Activated CD8-positive, alpha-beta memory T cell treated with anti-CD3 and anti-CD28 coated beads for 36 hours (primary cell): ENCODE measurements around the gene POGZ. TPM values are rescaled to one million over a fixed set of nuclear protein-coding genes. Genes with fewer than 3 reads are reported as not detected.
"Not testable (repeated sequence)": the region's sequence is repeated elsewhere in the genome, so short reads cannot be mapped to it uniquely, and the experiment has no call there.

ENCODE experiments used
- CTCF ChIA-PET: fragments of 350-600 bp; sonication (Branson Sonifier 250); formaldehyde crosslinking; loops from one replicate; lab custom pipeline; 2021; ENCODE audit warnings: antibody characterized with exemption; lab: Charles Lee
- POLR2A ChIA-PET: fragments of 350-600 bp; sonication (Branson Sonifier 250); formaldehyde crosslinking; loops from one replicate; lab custom pipeline; 2021; ENCODE audit warnings: antibody characterized with exemption; lab: Charles Lee
- total RNA-seq, 2 experiments: library from RNA; stranded (reverse); gene quantifications; one replicate each; pipeline ENCODE4 v1.2.3, GENCODE V29; 2021

The POGZ gene
- total RNA-seq, 2 experiments from 2014 or later: 63.0 to 63.9 TPM

- CTCF ChIA-PET, POLR2A ChIA-PET: not testable (repeated sequence)
These were observed 21.9 kb downstream of the POGZ start for GRCh38 chr1:151437396-151437795.

GRCh38 chr1:151436985-151437384 lies 22.3 kb downstream of the POGZ start:
- ChIA-PET CTCF (no interaction called here), POLR2A (no interaction called here)

GRCh38 chr1:151435174-151435573 lies 24.1 kb downstream of the POGZ start:
- POLR2A ChIA-PET: interaction anchor here (0.5 kb wide), 1 partner anchor 131 kb away, joined by 4 read pairs; no protein-coding TSS in a partner anchor
- CTCF ChIA-PET: no interaction called here

- CTCF ChIA-PET, POLR2A ChIA-PET: not testable (repeated sequence)
These were observed 25.5 kb downstream of the POGZ start for GRCh38 chr1:151433827-151434226.

GRCh38 chr1:151428068-151428467 lies 31.2 kb downstream of the POGZ start:
- ChIA-PET POLR2A (no interaction called here), CTCF (no interaction called here)

GRCh38 chr1:151425103-151425502 lies 34.2 kb downstream of the POGZ start:
- CTCF ChIA-PET: no interaction called here
- POLR2A ChIA-PET: no interaction called here

- CTCF ChIA-PET: no interaction called here
These were observed 39.5 kb downstream of the POGZ start for GRCh38 chr1:151419819-151420218.

GRCh38 chr1:151418081-151418480 lies 41.2 kb downstream of the POGZ start:
- POLR2A ChIA-PET: no interaction called here
- CTCF ChIA-PET: interaction anchor here (0.7 to 0.9 kb wide), 2 partner anchors 43 to 77 kb away, joined by 3 to 4 read pairs; no protein-coding TSS in a partner anchor

More at GRCh38 chr1:151419819-151420218, 39.5 kb downstream of the POGZ start:
- POLR2A ChIA-PET: no interaction called here

GRCh38 chr1:151416231-151416630 lies 43.1 kb downstream of the POGZ start:
- ChIA-PET POLR2A (no interaction called here), CTCF (interaction anchor here (0.7 to 0.8 kb wide), 2 partner anchors 59 to 457 kb away, joined by 3 to 4 read pairs; no protein-coding TSS in a partner anchor)

GRCh38 chr1:151411884-151412283 lies 47.4 kb downstream of the POGZ start:
- CTCF ChIA-PET: no interaction called here
- POLR2A ChIA-PET: no interaction called here

- CTCF ChIA-PET: interaction anchor here (0.7 kb wide), 1 partner anchor 542 kb away, joined by 3 read pairs; no protein-coding TSS in a partner anchor
- POLR2A ChIA-PET: no interaction called here
These were observed 50.4 kb downstream of the POGZ start for GRCh38 chr1:151408891-151409290.

GRCh38 chr1:151407304-151407703 lies 52.0 kb downstream of the POGZ start:
- CTCF ChIA-PET: interaction anchor here (1.3 kb wide), 1 partner anchor 313 kb away, joined by 3 read pairs; no protein-coding TSS in a partner anchor

GRCh38 chr1:151406176-151406575 lies 53.1 kb downstream of the POGZ start:
- POLR2A ChIA-PET: no interaction called here
- CTCF ChIA-PET: no interaction called here

More at GRCh38 chr1:151407304-151407703, 52.0 kb downstream of the POGZ start:
- POLR2A ChIA-PET: no interaction called here

- CTCF ChIA-PET: interaction anchor here (0.6 to 0.7 kb wide), 2 partner anchors 291 to 651 kb away, joined by 3 to 4 read pairs; no protein-coding TSS in a partner anchor
- POLR2A ChIA-PET: interaction anchor here (0.6 kb wide), 1 partner anchor 37 kb away, joined by 6 read pairs; no protein-coding TSS in a partner anchor
These were observed 53.9 kb downstream of the POGZ start for GRCh38 chr1:151405187-151405951.

GRCh38 chr1:151403612-151404011 lies 55.7 kb downstream of the POGZ start:
- CTCF ChIA-PET: no interaction called here
- POLR2A ChIA-PET: no interaction called here

- CTCF ChIA-PET: no interaction called here
- POLR2A ChIA-PET: interaction anchor here (0.6 kb wide), 1 partner anchor 247 kb away, joined by 5 read pairs; no protein-coding TSS in a partner anchor
These were observed 56.5 kb downstream of the POGZ start for GRCh38 chr1:151402764-151403163.

- ChIA-PET POLR2A (no interaction called here), CTCF (no interaction called here)
These were observed 57.4 kb downstream of the POGZ start for GRCh38 chr1:151401860-151402259.

GRCh38 chr1:151401125-151401788 lies 58.0 kb downstream of the POGZ start:
- ChIA-PET CTCF (interaction anchor here (0.9 kb wide), 1 partner anchor 104 kb away, joined by 4 read pairs; no protein-coding TSS in a partner anchor), POLR2A (no interaction called here)

- ChIA-PET CTCF (interaction anchor here (0.5 to 1.7 kb wide), 5 partner anchors 46 to 437 kb away, joined by 3 to 6 read pairs (median 3); no protein-coding TSS in a partner anchor), POLR2A (interaction anchor here (0.5 to 1.0 kb wide), 4 partner anchors 18 to 203 kb away, joined by 3 to 6 read pairs (median 4); partner anchors contain the start of gene RFX5)
These were observed 59.7 kb downstream of the POGZ start, which contains the start of gene PSMB4 for GRCh38 chr1:151399324-151400171. Gene PSMB4 (plus strand): TSS chr1:151399573. CDS start chr1:151399588, 15 bp downstream.
